Measurements from ENCODE around the gene ARFGAP3.

The ARFGAP3 gene

GRCh38 chr22:42856865-42857704 lies at the start of gene ARFGAP3:
Gene ARFGAP3, minus strand, starts transcription at chr22:42857273. Its CDS starts 91 bp downstream, at chr22:42857182.
- peak; percentile 85 for DNase-seq

- no peak for DNase-seq
Observed at GRCh38 chr22:42905702-42906183, 48.7 kb upstream of the ARFGAP3 start.

- DNase-seq: no peak
Observed at GRCh38 chr22:42905217-42905616, 48.1 kb upstream of the ARFGAP3 start.

GRCh38 chr22:42904050-42904449 lies 47.0 kb upstream of the ARFGAP3 start:
- DNase-seq: no peak

- DNase-seq: no peak
Observed at GRCh38 chr22:42902875-42903510, 45.9 kb upstream of the ARFGAP3 start.

GRCh38 chr22:42901790-42902508 lies 44.9 kb upstream of the ARFGAP3 start:
- no peak for DNase-seq

- no peak for DNase-seq
Observed at GRCh38 chr22:42897960-42898359, 40.9 kb upstream of the ARFGAP3 start.

- DNase-seq: no peak
Observed at GRCh38 chr22:42895541-42895981, 38.5 kb upstream of the ARFGAP3 start.

- DNase-seq: no peak
Observed at GRCh38 chr22:42895087-42895486, 38.0 kb upstream of the ARFGAP3 start.

- DNase-seq: no peak
Observed at GRCh38 chr22:42893371-42894150, 36.5 kb upstream of the ARFGAP3 start.

GRCh38 chr22:42892571-42893316 lies 35.7 kb upstream of the ARFGAP3 start:
- DNase-seq: no peak

GRCh38 chr22:42892156-42892555 lies 35.1 kb upstream of the ARFGAP3 start:
- no peak for DNase-seq

GRCh38 chr22:42891696-42892095 lies 34.6 kb upstream of the ARFGAP3 start:
- no peak for DNase-seq

GRCh38 chr22:42891008-42891407 lies 33.9 kb upstream of the ARFGAP3 start:
- DNase-seq: no peak

GRCh38 chr22:42889304-42889703 lies 32.2 kb upstream of the ARFGAP3 start:
- DNase-seq: no peak

- no peak for DNase-seq
Observed at GRCh38 chr22:42887523-42888507, 30.7 kb upstream of the ARFGAP3 start.

GRCh38 chr22:42887120-42887519 lies 30.0 kb upstream of the ARFGAP3 start:
- no peak for DNase-seq

GRCh38 chr22:42885446-42885845 lies 28.4 kb upstream of the ARFGAP3 start:
- no peak for DNase-seq

GRCh38 chr22:42884616-42885375 lies 27.7 kb upstream of the ARFGAP3 start:
- DNase-seq: no peak

GRCh38 chr22:42883970-42884369 lies 26.9 kb upstream of the ARFGAP3 start:
- no peak for DNase-seq
